H1 (cell line): ENCODE data around the gene FANCM. TPM values are rescaled to one million over a fixed set of nuclear protein-coding genes. Genes with fewer than 3 reads are reported as not detected.

Source experiments
- CBX5 ChIP-seq: fragments of 300-800, 300-1000 bp; sonication (generic); IDR thresholded peaks from 2 replicates; pipeline ENCODE4 v1.7.1; 2016; ENCODE audit warnings: antibody characterized with exemption, low read length, low read depth
- GTF2F1 ChIP-seq: IDR thresholded peaks from 2 replicates; pipeline ENCODE4 v1.6.1; 2012; ENCODE audit warnings: low read depth, low read length, improper control_type of control experiment, borderline replicate concordance
- HDAC2 ChIP-seq, 2 experiments: fragments of 300-600 bp in 1 of 2; sonication (generic) in 1 of 2; IDR thresholded peaks; 2 replicates each; pipeline ENCODE4 v1.6.1; 2011 to 2012; ENCODE audit warnings: low read depth in 2 of 2, low read length in 2 of 2, mild to moderate bottlenecking in 2 of 2, moderate library complexity in 2 of 2, borderline replicate concordance in 1 of 2, inconsistent platforms in 1 of 2
- KDM5A ChIP-seq: fragments of 200-600 bp; IDR thresholded peaks from 2 replicates; pipeline ENCODE4 v1.7.1; 2012; ENCODE audit warnings: mild to moderate bottlenecking, low read length, inconsistent platforms, mixed read lengths
- TEAD4 ChIP-seq: IDR thresholded peaks from 2 replicates; pipeline ENCODE4 v1.6.1; 2012; ENCODE audit warnings: low read depth, low read length, inconsistent platforms, mixed read lengths
- ZNF274 ChIP-seq: IDR thresholded peaks from 2 replicates; pipeline ENCODE4 v1.7.0; 2012; ENCODE audit warnings: low read length, borderline replicate concordance; ENCODE audit errors: extremely low read depth
- polyA plus RNA-seq, 7 experiments: library from polyadenylated mRNA; depleted of rRNA in 3 of 7; stranded (reverse) in 5 of 7; unstranded in 2 of 7; fragments of >200 nt in 5 of 7; fragments of 200-250 nt in 2 of 7; gene quantifications; 1 replicate in 5 of 7; 2 replicates in 1 of 7; 4 replicates in 1 of 7; pipeline versions ENCODE4 v1.2.1 to v1.2.3, GENCODE V29; 2011 to 2013; ENCODE audit warnings: missing spikeins in 2 of 7, mixed read lengths in 2 of 7
- total RNA-seq: library from RNA; stranded (reverse); fragmentation: NEBNext Ultra II Directional; extraction: Animal tissue kit (Norgen Biotek cat#: 25700); gene quantifications from 2 replicates; pipeline ENCODE4 v1.2.1, GENCODE V29; 2021
- TF ChIP-seq, protein P1 (sequence below): fragments of 300-600 bp; sonication (generic); IDR thresholded peaks from 2 replicates; pipeline ENCODE4 v1.7.1; 2012; ENCODE audit warnings: low read length, moderate library complexity, mild to moderate bottlenecking, inconsistent platforms; ENCODE audit not compliant: insufficient replicate concordance
- TF ChIP-seq, protein P2 (sequence below): IDR thresholded peaks from 2 replicates; pipeline ENCODE4 v1.6.1; 2012; ENCODE audit warnings: inconsistent platforms

FANCM gene
- total and polyA plus RNA-seq, 2 of the 8 experiments (the other 6 are each of a cell fraction or from before 2014, with no cell fraction given), result 3.2 to 10.5 TPM

DNA sequence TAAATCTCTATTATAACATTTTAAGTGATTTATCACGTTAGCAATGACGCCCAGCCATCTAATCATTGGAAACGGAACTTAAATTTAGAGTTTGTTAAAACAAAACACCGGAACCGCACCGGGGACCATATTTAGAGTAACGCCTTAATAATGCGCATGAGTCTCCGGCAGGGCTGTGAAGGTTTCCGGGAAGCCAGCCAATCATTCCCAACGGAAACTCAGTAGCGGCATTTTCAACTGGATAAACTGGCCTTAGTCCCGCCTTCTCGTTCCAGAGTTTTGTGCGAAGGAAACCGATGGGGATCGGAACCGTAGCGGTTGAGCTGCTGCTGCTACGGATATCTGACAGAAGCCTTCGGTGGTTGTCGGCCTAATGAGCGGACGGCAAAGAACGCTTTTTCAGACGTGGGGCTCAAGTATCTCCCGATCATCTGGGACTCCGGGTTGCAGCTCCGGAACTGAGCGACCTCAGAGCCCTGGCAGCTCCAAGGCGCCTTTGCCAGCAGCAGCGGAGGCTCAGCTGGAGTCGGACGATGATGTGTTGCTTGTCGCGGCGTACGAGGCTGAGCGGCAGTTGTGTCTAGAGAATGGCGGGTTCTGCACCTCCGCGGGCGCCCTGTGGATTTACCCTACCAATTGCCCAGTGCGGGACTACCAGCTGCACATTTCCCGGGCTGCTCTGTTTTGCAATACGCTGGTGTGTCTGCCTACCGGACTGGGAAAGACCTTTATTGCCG is at the start of gene FANCM (continued):
- TF ChIP-seq GTF2F1, result no peak
- TF ChIP-seq ZNF274, result no peak
- TF ChIP-seq, protein P1, sequence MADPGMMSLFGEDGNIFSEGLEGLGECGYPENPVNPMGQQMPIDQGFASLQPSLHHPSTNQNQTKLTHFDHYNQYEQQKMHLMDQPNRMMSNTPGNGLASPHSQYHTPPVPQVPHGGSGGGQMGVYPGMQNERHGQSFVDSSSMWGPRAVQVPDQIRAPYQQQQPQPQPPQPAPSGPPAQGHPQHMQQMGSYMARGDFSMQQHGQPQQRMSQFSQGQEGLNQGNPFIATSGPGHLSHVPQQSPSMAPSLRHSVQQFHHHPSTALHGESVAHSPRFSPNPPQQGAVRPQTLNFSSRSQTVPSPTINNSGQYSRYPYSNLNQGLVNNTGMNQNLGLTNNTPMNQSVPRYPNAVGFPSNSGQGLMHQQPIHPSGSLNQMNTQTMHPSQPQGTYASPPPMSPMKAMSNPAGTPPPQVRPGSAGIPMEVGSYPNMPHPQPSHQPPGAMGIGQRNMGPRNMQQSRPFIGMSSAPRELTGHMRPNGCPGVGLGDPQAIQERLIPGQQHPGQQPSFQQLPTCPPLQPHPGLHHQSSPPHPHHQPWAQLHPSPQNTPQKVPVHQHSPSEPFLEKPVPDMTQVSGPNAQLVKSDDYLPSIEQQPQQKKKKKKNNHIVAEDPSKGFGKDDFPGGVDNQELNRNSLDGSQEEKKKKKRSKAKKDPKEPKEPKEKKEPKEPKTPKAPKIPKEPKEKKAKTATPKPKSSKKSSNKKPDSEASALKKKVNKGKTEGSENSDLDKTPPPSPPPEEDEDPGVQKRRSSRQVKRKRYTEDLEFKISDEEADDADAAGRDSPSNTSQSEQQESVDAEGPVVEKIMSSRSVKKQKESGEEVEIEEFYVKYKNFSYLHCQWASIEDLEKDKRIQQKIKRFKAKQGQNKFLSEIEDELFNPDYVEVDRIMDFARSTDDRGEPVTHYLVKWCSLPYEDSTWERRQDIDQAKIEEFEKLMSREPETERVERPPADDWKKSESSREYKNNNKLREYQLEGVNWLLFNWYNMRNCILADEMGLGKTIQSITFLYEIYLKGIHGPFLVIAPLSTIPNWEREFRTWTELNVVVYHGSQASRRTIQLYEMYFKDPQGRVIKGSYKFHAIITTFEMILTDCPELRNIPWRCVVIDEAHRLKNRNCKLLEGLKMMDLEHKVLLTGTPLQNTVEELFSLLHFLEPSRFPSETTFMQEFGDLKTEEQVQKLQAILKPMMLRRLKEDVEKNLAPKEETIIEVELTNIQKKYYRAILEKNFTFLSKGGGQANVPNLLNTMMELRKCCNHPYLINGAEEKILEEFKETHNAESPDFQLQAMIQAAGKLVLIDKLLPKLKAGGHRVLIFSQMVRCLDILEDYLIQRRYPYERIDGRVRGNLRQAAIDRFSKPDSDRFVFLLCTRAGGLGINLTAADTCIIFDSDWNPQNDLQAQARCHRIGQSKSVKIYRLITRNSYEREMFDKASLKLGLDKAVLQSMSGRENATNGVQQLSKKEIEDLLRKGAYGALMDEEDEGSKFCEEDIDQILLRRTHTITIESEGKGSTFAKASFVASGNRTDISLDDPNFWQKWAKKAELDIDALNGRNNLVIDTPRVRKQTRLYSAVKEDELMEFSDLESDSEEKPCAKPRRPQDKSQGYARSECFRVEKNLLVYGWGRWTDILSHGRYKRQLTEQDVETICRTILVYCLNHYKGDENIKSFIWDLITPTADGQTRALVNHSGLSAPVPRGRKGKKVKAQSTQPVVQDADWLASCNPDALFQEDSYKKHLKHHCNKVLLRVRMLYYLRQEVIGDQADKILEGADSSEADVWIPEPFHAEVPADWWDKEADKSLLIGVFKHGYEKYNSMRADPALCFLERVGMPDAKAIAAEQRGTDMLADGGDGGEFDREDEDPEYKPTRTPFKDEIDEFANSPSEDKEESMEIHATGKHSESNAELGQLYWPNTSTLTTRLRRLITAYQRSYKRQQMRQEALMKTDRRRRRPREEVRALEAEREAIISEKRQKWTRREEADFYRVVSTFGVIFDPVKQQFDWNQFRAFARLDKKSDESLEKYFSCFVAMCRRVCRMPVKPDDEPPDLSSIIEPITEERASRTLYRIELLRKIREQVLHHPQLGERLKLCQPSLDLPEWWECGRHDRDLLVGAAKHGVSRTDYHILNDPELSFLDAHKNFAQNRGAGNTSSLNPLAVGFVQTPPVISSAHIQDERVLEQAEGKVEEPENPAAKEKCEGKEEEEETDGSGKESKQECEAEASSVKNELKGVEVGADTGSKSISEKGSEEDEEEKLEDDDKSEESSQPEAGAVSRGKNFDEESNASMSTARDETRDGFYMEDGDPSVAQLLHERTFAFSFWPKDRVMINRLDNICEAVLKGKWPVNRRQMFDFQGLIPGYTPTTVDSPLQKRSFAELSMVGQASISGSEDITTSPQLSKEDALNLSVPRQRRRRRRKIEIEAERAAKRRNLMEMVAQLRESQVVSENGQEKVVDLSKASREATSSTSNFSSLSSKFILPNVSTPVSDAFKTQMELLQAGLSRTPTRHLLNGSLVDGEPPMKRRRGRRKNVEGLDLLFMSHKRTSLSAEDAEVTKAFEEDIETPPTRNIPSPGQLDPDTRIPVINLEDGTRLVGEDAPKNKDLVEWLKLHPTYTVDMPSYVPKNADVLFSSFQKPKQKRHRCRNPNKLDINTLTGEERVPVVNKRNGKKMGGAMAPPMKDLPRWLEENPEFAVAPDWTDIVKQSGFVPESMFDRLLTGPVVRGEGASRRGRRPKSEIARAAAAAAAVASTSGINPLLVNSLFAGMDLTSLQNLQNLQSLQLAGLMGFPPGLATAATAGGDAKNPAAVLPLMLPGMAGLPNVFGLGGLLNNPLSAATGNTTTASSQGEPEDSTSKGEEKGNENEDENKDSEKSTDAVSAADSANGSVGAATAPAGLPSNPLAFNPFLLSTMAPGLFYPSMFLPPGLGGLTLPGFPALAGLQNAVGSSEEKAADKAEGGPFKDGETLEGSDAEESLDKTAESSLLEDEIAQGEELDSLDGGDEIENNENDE, result no peak
- peak; percentile 44; the same call in 1 of the 2 replicates for TF ChIP-seq KDM5A
- TF ChIP-seq HDAC2 (IDR thresholded peaks at IDR 0.05; ENCODE audit: borderline replicate concordance in 1 of 2, low read depth in 2 of 2, low read length in 2 of 2), result peak in 1 of 2 experiments; percentile 90; a peak in 1 of 4 replicates
- TF ChIP-seq, protein P2, sequence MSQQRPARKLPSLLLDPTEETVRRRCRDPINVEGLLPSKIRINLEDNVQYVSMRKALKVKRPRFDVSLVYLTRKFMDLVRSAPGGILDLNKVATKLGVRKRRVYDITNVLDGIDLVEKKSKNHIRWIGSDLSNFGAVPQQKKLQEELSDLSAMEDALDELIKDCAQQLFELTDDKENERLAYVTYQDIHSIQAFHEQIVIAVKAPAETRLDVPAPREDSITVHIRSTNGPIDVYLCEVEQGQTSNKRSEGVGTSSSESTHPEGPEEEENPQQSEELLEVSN, result no peak
- no peak for TF ChIP-seq TEAD4
- TF ChIP-seq CBX5, result no peak
